ENCODE results near the gene SERP2.

Gene SERP2

GRCh38 chr13:44438234-44438579 is 64.6 kb downstream of the SERP2 start:
- Histone ChIP-seq H3K27ac (ENCODE audit: low read length) (no peak overlapping the region), H4K20me1 (ENCODE audit: insufficient read depth, low read length) (no peaks in the 10 kb centered on the region), H3K9me3 (ENCODE audit: insufficient read depth, low read length) (no peaks in the 10 kb centered on the region), H3K36me3 (replicated peaks; ENCODE audit: low read depth, low read length) (no peaks in the 10 kb centered on the region), H3K4me2 (ENCODE audit: low read length) (no peak overlapping the region), H3K79me2 (ENCODE audit: low read length) (no peaks in the 10 kb centered on the region), H3K4me3 (ENCODE audit: low read length) (no peak overlapping the region), H2AFZ (ENCODE audit: low read depth, low read length) (no peak overlapping the region), H3K27me3 (ENCODE audit: low read depth, low read length) (peaks cover 11% of the 10 kb centered on the region; the same call in 1 of the 2 replicates), H3K9ac (ENCODE audit: low read length) (no peak overlapping the region), H3K4me1 (ENCODE audit: low read length) (peaks cover 18% of the 10 kb centered on the region)
- no peak for TF ChIP-seq CTCF (IDR thresholded peaks at IDR 0.05; ENCODE audit: low read depth, low read length)
- no peak for TF ChIP-seq EZH2phosphoT487 (IDR thresholded peaks at IDR 0.05; ENCODE audit: low read depth)

GRCh38 chr13:44439452-44440024 is 65.9 kb downstream of the SERP2 start:
- H3K27me3 ChIP-seq (ENCODE audit: low read depth, low read length) = peaks cover 11% of the 10 kb centered on the region; the same call in 1 of the 2 replicates
- no peak overlapping the region for H3K4me2 ChIP-seq (ENCODE audit: low read length)
- H3K4me3 ChIP-seq (ENCODE audit: low read length) = no peak overlapping the region
- H3K27ac ChIP-seq (ENCODE audit: low read length) = no peak overlapping the region
- H3K36me3 ChIP-seq (replicated peaks; ENCODE audit: low read depth, low read length) = no peaks in the 10 kb centered on the region
- TF ChIP-seq CTCF (IDR thresholded peaks at IDR 0.05; ENCODE audit: low read depth, low read length) = no peak
- TF ChIP-seq EZH2phosphoT487 (IDR thresholded peaks at IDR 0.05; ENCODE audit: low read depth) = no peak
- H3K4me1 ChIP-seq (ENCODE audit: low read length) = peaks cover 18% of the 10 kb centered on the region
- H3K9ac ChIP-seq (ENCODE audit: low read length) = no peak overlapping the region
- no peak overlapping the region for H2AFZ ChIP-seq (ENCODE audit: low read depth, low read length)
- H3K9me3 ChIP-seq (ENCODE audit: insufficient read depth, low read length) = no peaks in the 10 kb centered on the region
- H3K79me2 ChIP-seq (ENCODE audit: low read length) = no peaks in the 10 kb centered on the region
- no peaks in the 10 kb centered on the region for H4K20me1 ChIP-seq (ENCODE audit: insufficient read depth, low read length)

- peaks cover 18% of the 10 kb centered on the region for H3K4me1 ChIP-seq (ENCODE audit: low read length)
- no peak overlapping the region for H2AFZ ChIP-seq (ENCODE audit: low read depth, low read length)
- no peaks in the 10 kb centered on the region for H3K9me3 ChIP-seq (ENCODE audit: insufficient read depth, low read length)
- no peak overlapping the region for H3K27ac ChIP-seq (ENCODE audit: low read length)
- no peak overlapping the region for H3K4me2 ChIP-seq (ENCODE audit: low read length)
- no peaks in the 10 kb centered on the region for H4K20me1 ChIP-seq (ENCODE audit: insufficient read depth, low read length)
- no peaks in the 10 kb centered on the region for H3K79me2 ChIP-seq (ENCODE audit: low read length)
- no peak for TF ChIP-seq CTCF (IDR thresholded peaks at IDR 0.05; ENCODE audit: low read depth, low read length)
- TF ChIP-seq EZH2phosphoT487 (IDR thresholded peaks at IDR 0.05; ENCODE audit: low read depth) = no peak
- peaks cover 11% of the 10 kb centered on the region; the same call in 1 of the 2 replicates for H3K27me3 ChIP-seq (ENCODE audit: low read depth, low read length)
- no peak overlapping the region for H3K9ac ChIP-seq (ENCODE audit: low read length)
- no peaks in the 10 kb centered on the region for H3K36me3 ChIP-seq (replicated peaks; ENCODE audit: low read depth, low read length)
- no peak overlapping the region for H3K4me3 ChIP-seq (ENCODE audit: low read length)
These were observed 66.5 kb downstream of the SERP2 start for GRCh38 chr13:44440046-44440608.
